Mucosa of gallbladder (tissue), 1 donor: ENCODE measurements around the gene NIF3L1. TPM values are rescaled to one million over a fixed set of nuclear protein-coding genes. Genes with fewer than 3 reads are reported as not detected.

ENCODE experiments used
- DNase-seq: peaks from one replicate; pipeline ENCODE4 v3.0.0-alpha.2; 2020; ENCODE audit warnings: low spot score
- total RNA-seq: library from RNA; stranded (reverse); gene quantifications from one replicate; pipeline ENCODE4 v1.2.1, GENCODE V29; 2021
- donor health status: DM: no; HTN: no; CAD: no.

Gene NIF3L1, protein sequence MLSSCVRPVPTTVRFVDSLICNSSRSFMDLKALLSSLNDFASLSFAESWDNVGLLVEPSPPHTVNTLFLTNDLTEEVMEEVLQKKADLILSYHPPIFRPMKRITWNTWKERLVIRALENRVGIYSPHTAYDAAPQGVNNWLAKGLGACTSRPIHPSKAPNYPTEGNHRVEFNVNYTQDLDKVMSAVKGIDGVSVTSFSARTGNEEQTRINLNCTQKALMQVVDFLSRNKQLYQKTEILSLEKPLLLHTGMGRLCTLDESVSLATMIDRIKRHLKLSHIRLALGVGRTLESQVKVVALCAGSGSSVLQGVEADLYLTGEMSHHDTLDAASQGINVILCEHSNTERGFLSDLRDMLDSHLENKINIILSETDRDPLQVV
- 16.9 TPM for total RNA-seq

DNA sequence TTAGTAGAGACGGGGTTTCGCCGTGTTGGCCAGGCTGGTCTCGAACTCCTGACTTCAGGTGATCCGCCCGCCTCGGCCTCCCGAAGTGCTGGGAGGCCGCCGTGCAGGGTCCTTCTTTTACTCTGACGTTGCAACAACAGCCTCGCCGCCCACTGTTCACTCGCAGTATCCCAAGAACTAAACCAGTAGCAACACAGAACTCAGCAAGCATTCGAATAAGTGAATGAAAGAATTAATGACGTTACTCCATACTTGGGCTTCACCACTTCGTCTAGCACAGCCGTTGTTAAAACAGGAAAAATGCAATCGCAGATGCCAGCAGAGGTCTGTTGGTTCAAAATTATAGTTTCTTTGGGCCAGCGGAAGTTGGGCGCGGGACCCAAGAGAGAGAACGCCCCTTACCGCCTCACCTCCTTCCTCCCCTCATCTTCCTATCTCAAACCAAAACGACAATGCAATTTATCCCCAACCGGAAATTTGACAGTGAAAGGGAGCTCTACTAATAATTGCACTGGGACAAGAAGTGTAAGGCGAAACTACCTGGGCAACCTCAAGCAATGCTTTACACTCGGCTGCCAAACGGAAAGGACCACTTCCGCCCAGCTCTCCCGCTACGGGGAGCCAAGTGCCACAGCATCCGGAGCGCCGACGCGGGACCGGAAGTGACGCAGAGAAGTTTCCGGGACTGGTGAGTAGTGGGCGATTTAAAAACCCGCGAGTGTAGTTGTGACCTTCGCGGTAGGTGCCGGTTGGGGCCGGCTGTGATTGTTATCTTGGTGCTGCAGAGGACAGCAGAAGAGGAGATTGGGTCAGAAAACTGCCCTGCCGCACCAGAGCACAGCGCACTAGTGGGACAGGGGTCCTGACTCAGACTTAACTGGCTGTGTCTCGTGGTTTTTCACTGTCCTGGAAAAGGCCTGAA is at the start of gene NIF3L1, which contains the start of gene PPIL3:
NIF3L1 (plus strand) TSS at position 668 of the 922 bp plus-strand sequence. CDS start 2,573 bp downstream, outside the sequence.
PPIL3 (minus strand) TSS at position 374 of the 922 bp plus-strand sequence. CDS start 1,462 bp downstream, outside the sequence.
- DNase-seq: peak; percentile 97

DNA sequence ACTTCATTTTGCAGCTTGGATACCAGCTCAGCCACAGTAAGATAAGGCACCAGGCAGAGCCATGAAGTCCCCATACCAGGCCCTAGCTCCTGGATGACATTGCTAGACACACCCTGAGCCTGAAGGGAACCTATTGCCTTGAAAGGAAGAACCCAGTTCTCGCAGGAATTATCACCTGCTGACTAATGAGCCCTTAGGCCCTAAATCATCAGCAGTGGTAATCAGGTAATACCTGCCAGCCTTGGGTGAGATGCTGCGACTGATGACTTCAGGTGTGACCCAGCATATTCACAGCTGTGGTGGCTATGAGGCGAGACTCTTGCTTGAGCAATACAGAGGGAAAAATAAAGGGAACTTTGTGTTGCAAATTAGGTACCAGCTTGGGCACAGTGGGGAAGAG is 49.7 kb upstream of the NIF3L1 start:
- DNase-seq: no peak

DNA sequence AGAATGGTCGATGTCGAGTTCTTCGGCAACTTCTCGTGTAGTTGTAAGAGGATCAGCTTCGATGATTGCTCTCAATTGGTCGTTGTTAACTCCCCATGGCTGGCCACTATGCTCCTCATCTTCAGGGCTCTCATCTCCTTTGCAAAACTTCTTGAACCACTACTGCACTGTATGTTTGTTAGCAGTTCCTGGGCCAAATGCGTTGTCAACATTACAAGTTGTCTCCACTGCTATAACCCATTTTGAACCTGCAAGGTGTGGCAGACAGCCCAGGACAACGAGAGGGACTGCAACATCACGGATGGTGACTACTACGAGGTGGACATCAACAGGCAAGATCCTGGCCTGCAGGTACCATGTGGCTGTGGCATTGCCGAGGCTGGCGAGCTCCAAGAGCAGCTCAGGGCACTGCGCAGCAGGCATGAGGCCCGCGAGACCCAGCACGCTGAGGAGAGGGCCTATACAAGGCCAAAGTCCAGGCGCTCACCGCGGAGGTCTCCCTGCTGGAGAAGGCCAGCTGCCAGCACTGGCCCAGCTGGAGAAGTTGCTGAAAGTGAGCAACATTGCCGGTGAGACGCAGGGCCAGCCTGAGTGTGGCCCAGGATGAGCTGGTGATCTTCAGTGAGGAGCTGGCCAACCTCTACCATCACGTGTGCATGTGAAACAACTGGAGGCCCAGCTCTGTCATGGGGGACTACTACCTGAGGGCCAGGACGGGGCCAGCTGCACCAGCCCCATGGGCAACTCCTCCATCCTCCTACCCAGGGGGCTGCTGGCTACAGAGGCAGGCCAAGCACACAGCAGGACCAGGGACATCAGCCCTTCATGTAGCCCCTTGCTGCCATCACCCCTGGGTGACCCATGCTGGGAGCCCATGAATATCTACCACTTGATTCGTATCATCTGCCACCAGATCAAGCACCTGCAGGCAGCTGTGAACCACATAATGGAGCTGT is 44.9 kb upstream of the NIF3L1 start:
- DNase-seq: no peak

DNA sequence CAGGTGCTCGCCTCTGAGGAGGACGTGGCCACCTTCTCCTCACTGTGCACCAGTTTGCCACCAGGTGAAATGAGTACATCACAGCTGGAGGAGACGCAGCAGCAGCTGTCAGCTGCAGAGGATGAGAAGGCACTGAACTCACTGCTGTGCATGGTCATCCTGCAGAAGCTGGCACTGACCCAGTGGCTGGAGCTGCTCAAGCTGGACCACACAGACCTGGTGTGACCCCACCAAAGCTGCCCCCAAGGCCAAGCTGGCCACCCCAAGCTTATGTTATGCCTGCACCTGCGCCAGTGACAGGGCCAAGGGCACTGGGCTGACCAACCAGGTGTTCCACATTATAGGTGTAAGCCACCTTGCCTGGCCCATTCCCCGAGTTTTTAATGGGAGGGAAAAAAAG is 44.0 kb upstream of the NIF3L1 start:
- no peak for DNase-seq

DNA sequence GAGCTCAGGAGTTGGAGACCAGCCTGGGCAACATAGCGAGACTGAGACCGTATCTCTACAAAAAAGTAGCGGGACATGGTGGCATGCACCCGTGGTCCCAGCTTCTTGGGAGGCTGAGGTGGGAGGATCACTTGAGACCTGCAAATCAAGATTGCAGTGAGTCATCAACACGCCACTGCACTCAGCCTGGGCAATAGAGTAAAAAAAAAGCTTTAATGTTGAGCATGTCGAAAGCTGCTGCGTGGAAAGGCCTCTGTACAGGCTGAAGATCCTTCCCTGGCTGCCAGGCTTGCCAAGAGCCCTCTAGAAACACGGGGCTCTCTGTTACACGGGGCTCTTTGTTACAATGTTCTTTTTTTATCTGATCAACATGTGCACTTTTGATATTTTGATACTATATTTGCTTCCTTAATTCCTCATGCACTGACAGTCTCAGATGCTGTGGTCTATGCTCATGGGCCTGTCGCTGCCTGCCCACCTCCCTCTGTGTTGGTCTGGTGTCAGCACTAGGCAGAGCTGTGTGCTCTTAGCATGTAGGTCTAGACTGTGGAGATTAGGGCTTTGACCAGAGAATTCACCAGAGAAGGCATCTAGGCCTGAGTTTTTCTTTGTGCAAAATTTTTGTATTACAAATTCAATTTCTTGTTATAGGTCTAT is 43.4 kb upstream of the NIF3L1 start:
- DNase-seq: no peak

DNA sequence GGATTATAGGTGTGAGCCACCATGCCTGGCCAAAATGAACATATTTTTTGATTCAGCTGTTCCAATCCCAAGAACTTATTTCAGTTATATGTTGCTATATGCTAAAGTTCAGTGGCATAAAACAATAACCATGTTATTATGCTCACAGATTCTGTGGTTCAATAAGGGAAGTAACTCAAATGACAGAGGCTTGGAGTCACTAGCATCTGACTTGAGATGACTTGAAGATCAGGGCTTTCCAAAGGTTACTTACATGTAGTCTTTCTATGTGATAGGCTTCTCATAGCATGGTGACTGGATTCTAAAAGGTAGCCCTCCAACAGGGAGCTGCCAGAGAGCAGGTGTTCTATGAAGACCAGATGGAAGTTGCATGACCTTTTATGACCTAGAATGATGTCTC is 41.9 kb upstream of the NIF3L1 start:
- DNase-seq: no peak

DNA sequence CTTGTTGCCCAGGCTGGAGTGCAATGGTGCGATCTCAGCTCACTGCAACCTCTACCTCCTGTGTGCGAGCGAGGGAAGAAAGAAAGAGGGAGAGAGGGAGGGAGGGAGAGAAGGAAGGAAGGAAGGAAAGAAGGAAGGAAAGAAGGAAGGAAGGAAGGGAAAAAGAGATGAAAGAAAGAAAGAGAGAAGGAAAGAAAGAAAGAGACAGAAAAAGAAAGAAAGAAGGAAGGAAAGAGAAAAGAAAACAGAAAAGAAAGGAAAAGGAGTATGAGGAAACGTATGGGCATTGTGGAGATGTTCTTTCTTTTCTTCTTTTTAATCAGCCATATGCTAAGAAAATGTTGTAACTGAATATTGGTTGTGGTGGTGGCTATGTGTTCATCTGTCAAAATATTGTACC is 41.2 kb upstream of the NIF3L1 start:
- no peak for DNase-seq

DNA sequence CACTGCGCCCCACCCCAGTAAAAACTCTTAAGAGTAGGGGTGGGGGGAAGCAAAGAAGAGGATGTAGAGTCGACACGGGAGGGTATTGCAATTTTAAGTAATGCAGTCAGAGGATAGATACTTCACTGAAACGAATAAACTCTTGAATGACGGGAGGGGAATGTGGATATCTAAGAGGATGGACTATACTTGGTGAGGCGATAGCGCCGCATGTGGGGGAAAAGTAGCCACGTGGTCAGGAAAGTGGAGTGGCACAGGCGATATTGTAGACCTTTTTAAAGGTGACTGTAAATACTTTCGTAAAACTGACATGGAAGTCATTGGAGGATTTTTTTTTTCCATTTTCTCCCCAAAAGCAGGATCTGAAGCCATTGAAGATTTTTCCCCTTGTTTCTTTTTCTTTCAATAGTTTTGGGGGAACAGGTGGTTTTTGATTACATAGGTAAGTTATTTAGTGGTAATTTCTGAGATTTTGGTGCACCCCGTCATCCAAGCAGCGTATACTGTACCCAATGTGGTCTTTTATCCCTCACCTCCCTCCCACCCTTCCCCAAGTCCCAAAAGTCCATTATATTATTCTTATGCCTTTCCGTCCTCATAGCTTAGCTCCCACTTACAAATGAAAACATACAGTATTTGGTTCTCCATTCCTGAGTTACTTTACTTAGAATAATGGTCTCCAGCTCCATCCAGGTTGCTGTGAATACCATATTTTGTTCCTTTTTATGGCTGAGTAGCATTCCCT is 38.5 kb upstream of the NIF3L1 start:
- DNase-seq: no peak

DNA sequence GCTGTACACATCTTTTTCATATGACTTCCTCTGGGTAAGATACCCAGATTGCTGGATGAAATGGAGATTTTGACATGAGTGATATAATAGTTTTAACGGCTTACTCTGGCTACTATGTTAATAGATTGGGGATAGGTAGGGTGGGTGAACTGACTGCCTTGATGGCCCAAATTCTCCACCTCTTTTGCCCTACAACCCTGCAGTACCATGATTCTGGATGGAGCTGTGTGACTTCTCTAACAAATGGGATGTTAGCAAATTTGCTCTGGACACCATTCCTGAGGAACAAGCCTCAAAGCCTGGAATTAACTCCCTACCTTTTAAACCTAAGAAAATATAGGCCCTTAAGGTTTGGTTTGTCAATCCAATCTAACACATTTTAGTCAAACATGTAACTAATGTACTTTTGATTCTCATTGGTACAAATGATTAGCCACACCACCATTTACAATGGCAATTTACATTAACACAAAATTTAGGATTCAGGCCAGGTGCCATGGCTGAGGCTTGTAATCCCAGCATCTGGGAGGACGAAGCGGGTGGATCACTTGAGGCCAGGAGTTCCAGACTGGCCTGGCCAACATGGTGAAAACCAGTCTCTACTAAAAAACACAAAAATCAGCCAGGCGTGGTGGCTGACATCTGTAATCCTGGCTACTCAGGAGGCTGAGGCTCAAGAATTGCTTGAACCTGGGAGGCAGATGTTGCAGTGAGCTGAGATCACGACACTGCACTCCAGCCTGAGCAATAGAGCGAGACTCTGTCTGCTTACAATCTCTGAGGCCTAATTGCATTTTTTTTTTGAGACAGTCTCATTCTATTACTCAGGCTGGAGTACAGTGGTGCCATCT is 37.5 kb upstream of the NIF3L1 start:
- no peak for DNase-seq

DNA sequence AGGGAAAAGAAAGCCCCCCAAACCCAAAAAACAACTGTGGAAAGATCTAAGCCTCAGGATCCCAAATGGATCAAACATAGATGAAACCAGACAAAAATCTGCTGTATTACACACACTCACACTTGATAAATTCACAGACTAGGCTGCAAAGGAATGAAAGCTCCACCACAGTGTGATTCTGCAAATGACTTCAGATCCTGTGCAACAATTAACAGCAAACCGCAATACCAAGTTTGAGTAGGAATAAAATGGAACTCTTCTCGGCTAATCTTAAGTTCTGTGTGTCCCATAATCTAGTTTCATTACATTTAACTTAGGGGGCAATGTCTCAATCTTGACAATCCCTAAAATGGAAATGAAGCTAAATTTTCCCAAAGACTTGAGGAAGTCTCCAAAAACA is 36.6 kb upstream of the NIF3L1 start:
- no peak for DNase-seq

DNA sequence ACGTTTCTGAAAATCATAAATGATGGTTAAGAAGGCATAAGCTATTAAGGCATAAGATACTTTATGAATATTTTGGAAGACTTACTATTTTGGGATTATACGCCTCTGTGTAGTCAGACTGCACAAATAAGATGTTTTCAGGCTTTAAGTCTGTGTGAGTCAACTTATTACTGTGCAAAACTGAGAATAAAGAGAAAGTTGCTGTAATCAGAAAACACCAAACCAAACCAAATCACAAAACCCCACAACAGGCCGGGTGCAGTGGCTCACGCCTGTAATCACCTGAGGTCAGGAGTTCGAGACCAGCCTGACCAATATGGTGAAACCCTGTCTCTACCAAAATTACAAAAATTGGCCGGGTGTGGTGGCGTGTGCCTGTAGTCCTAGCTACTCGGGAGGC is 32.4 kb upstream of the NIF3L1 start:
- no peak for DNase-seq

DNA sequence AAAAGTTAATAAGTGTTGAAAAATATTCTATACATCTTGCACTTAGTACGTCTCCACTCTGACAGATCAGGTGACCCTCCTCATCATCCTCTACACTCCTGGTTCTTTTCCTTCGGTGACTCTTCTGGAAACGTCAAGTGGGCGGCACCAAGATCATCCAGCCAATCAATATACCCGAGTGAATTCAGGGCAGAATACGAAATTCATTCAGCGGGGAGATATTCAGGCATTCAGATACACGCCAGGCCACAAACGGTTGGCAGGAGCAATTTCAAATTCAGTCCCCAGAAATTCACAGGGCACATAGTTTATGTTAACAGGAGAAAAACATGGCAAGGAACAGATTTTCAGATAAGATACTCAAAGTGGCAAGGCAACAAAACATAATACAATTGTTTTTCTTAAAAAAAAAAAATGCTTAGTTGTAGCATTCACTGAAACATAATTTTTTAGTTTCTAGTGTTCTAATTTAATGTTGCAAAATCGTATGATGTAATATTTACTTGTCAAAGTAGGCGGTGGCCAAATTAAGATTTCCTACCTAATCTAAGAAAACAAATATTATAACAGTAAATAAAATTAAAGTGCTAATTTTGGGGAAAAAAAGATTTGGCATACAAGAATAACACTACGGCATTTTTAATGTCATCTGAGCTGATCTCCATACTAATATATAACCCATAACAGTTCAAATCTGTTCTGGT is 28.9 kb upstream of the NIF3L1 start:
- DNase-seq: peak; percentile 27

DNA sequence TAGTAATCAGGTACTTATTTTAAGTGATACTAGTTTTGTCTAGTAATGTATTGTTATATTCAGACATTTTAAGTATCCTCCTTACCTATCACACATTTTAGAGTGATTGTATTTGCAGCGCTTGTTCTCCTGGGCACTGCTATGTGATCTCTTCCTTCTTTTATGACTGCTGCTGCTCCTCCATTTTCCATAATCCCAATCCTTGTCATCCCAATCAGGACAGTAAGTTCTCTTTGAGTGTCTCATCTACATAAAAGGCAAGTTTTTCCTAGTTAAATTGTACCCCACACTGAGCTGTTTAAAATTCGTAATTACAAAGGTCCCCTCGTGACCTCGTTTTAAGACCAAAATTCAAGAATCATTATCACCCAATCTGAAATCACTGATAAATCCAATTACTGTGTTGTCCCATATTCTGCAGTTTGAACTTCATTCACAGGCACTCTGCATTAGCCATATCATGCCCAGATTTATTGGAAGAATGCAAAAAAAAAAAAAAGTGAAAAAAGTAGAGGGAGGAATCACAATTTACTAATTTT is 27.5 kb upstream of the NIF3L1 start:
- no peak for DNase-seq

DNA sequence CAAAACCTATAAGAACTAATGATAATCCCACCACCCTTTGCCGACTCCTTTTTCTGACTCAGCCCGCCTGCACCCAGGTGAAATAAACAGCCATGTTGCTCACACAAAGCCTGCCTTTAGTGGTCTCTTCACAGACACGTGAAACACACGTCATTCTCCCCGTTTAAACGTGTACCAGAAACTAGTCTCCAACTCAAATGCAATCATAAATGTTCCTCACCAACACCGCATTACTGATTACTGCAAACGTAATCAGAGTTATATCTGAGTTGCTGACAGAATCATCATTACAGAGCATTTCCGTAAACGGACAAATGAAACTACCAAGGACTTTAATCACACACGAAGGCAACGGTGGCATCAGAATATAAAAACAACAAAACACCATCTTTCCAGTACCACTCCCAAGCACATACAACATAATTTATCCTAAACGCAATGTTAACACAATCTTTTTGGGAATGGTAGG is 26.6 kb upstream of the NIF3L1 start:
- peak; percentile 31 for DNase-seq

DNA sequence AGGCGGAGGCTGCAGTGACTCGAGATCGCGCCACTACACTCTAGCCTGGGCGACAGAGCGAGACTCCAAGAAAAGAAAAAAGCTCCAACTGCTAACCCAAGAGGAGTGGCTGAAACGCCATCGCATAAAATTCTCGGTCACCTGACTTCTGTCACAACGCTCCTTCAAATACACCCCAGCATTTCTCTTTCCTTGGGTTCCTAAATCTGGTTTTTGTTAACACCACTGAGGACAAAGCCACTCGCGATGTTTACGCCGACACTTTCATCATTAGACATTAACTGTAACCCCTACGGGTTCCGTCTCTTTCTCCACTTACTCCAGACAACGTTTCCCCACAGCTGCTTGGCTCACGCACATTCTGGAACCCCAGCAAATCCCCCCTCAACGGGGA is 25.4 kb upstream of the NIF3L1 start:
- peak; percentile 14 for DNase-seq

DNA sequence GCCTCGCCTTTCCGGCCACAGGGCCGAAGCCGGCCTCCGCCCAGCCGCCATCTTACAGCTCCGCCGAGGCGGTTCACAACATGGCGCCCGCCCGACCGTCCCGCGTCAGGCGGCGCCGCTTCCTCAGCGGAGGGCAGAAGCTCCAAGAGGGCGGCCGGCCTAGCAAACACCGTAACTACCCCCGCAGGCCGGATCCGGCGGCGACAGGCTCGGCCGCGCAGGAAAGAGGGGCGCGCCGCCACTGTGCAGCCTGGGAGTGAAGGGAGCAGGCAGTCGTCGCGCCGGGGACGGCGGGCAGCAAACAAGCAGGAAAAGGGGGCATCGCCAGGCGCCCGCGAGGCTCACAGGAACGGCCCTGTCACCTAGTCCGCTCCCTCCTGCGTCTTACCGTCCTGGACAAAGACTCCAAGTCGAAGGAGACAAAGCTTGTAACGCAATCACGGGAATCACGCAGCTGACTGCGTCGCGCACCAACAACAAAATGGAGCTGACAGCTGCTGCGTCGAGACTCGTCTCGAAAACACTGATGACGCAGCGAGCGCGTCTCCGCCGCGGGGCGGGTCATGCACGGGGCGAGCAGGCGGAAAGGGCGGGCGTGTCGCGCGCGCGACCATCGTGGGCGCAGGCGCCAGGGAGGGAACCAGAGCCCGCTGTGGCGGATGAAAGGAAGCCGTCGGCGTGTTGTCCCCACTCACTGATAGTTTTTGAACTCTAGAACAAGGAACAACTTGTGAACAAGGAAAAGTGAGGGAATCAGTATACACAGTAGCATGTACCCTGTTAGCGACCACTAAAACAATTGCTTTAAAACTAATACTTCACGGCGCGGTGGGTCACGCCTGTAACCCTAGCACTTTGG is 24.8 kb upstream of the NIF3L1 start, which contains the start of gene CLK1:
CLK1 (minus strand) TSS at position 483 of the 859 bp plus-strand sequence. CDS start 2,796 bp downstream, outside the sequence.
- peak; percentile 96 for DNase-seq

DNA sequence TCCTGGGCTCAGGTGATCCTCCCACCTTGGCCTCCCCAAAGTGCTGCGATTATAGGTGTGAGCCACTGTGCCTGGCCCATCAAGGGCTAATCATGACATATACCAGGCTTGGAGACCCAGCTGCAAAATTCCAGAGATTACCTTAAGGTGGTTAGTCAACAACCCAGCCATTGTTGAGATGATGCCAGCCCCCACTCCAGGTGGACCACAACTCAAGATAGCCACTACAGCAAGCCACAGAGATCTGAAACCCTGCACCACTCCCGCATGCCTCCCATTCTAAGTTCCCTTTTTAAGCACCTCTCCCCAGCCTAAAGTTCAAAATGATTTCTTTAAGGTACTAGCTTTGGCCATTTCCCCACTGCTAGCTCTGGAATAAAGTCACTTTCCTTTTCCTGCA is 20.2 kb upstream of the NIF3L1 start:
- no peak for DNase-seq
